22Rv1 (cell line): Measurements from ENCODE around the gene LGALS9.

Source experiments
- H3K27ac ChIP-seq: fragments of 450-650 bp; 2 replicates; pipeline ENCODE4 v1.5.1; 2017
- CTCF ChIP-seq: fragments of 450-650 bp; IDR thresholded peaks from 2 replicates; pipeline ENCODE4 v1.5.1; 2017; ENCODE audit warnings: mild to moderate bottlenecking
- ZFX ChIP-seq: fragments of 450-650 bp; IDR thresholded peaks from 2 replicates; pipeline ENCODE4 v1.6.1; 2017; ENCODE audit warnings: antibody characterized with exemption, borderline replicate concordance

The LGALS9 gene

GRCh38 chr17:27597783-27598320 lies 33.1 kb upstream of the LGALS9 start:
- TF ChIP-seq CTCF (no peak), ZFX (no peak)
- H3K27ac ChIP-seq: no peak overlapping the region

- no peak overlapping the region for H3K27ac ChIP-seq
- no peak for TF ChIP-seq CTCF
- TF ChIP-seq ZFX: no peak
These were observed 32.5 kb upstream of the LGALS9 start for GRCh38 chr17:27598337-27599050.

GRCh38 chr17:27600471-27600870 lies 30.5 kb upstream of the LGALS9 start:
- H3K27ac ChIP-seq: no peak overlapping the region
- TF ChIP-seq CTCF (no peak), ZFX (no peak)

GRCh38 chr17:27601069-27601974 lies 29.7 kb upstream of the LGALS9 start:
- TF ChIP-seq ZFX (no peak), CTCF (peak; percentile 92)
- H3K27ac ChIP-seq: no peak overlapping the region

GRCh38 chr17:27601975-27602302 lies 29.0 kb upstream of the LGALS9 start:
- no peak overlapping the region for H3K27ac ChIP-seq
- TF ChIP-seq ZFX (no peak), CTCF (peak; percentile 57; the same call in 1 of the 2 replicates)

- TF ChIP-seq CTCF: peak; percentile 97
- TF ChIP-seq ZFX: no peak
- no peak overlapping the region for H3K27ac ChIP-seq
These were observed 28.1 kb upstream of the LGALS9 start for GRCh38 chr17:27602721-27603420.
